ENCODE measurements around the gene SKAP2. TPM values are rescaled to one million over a fixed set of nuclear protein-coding genes. Genes with fewer than 3 reads are reported as not detected.

SKAP2 gene
- total and polyA plus RNA-seq, 2 of the 13 experiments (the other 11 are each of a cell fraction or from before 2014, with no cell fraction given) = 3.6 to 12.9 TPM

- TF ChIP-seq MAZ (IDR thresholded peaks at IDR 0.05; ENCODE audit: borderline replicate concordance, low read depth, low read length) (peak; percentile 84), MAZ (CRISPR knock-in tag; IDR thresholded peaks at IDR 0.05; ENCODE audit: low read depth) (peak; percentile 80), ZFP36 (IDR thresholded peaks at IDR 0.05; ENCODE audit: borderline replicate concordance, low read depth, low read length, partially characterized antibody) (no peak), BCL3 (CRISPR knock-in tag; IDR thresholded peaks at IDR 0.05) (peak; percentile 33; the same call in 1 of the 2 replicates), ZNF704 (CRISPR knock-in tag; IDR thresholded peaks at IDR 0.05; ENCODE audit: borderline replicate concordance) (no peak; the same call in 1 of the 2 replicates), ATF6 (CRISPR knock-in tag; conservative IDR thresholded peaks at IDR 0.05) (no peak), MED13 (CRISPR knock-in tag; IDR thresholded peaks at IDR 0.05) (no peak), ARNTL (CRISPR knock-in tag; IDR thresholded peaks at IDR 0.05) (0 out of 2 replicates have a peak, but pooled peaks have one; percentile 55), ATAD3A (CRISPR knock-in tag; IDR thresholded peaks at IDR 0.05) (no peak), SP4 (CRISPR knock-in tag; IDR thresholded peaks at IDR 0.05) (peak; percentile 77)
- TF ChIP-seq, protein P1, sequence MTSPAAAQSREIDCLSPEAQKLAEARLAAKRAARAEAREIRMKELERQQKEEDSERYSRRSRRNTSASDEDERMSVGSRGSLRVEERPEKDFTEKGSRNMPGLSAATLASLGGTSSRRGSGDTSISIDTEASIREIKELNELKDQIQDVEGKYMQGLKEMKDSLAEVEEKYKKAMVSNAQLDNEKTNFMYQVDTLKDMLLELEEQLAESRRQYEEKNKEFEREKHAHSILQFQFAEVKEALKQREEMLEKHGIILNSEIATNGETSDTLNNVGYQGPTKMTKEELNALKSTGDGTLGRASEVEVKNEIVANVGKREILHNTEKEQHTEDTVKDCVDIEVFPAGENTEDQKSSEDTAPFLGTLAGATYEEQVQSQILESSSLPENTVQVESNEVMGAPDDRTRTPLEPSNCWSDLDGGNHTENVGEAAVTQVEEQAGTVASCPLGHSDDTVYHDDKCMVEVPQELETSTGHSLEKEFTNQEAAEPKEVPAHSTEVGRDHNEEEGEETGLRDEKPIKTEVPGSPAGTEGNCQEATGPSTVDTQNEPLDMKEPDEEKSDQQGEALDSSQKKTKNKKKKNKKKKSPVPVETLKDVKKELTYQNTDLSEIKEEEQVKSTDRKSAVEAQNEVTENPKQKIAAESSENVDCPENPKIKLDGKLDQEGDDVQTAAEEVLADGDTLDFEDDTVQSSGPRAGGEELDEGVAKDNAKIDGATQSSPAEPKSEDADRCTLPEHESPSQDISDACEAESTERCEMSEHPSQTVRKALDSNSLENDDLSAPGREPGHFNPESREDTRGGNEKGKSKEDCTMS (CRISPR knock-in tag; conservative IDR thresholded peaks at IDR 0.05) = no peak
- TF ChIP-seq, protein P2, sequence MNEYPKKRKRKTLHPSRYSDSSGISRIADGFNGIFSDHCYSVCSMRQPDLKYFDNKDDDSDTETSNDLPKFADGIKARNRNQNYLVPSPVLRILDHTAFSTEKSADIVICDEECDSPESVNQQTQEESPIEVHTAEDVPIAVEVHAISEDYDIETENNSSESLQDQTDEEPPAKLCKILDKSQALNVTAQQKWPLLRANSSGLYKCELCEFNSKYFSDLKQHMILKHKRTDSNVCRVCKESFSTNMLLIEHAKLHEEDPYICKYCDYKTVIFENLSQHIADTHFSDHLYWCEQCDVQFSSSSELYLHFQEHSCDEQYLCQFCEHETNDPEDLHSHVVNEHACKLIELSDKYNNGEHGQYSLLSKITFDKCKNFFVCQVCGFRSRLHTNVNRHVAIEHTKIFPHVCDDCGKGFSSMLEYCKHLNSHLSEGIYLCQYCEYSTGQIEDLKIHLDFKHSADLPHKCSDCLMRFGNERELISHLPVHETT (CRISPR knock-in tag; conservative IDR thresholded peaks at IDR 0.05) = 0 out of 2 replicates have a peak, but pooled peaks have one; percentile 23
- TF ChIP-seq, protein P3, sequence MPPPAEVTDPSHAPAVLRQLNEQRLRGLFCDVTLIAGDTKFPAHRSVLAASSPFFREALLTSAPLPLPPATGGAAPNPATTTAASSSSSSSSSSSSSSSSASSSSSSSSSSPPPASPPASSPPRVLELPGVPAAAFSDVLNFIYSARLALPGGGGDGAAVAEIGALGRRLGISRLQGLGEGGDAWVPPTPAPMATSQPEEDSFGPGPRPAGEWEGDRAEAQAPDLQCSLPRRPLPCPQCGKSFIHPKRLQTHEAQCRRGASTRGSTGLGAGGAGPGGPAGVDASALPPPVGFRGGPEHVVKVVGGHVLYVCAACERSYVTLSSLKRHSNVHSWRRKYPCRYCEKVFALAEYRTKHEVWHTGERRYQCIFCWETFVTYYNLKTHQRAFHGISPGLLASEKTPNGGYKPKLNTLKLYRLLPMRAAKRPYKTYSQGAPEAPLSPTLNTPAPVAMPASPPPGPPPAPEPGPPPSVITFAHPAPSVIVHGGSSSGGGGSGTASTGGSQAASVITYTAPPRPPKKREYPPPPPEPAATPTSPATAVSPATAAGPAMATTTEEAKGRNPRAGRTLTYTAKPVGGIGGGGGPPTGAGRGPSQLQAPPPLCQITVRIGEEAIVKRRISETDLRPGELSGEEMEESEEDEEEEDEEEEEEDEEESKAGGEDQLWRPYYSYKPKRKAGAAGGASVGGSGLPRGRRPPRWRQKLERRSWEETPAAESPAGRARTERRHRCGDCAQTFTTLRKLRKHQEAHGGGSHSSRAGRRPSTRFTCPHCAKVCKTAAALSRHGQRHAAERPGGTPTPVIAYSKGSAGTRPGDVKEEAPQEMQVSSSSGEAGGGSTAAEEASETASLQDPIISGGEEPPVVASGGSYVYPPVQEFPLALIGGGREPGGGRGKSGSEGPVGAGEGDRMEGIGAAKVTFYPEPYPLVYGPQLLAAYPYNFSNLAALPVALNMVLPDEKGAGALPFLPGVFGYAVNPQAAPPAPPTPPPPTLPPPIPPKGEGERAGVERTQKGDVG (CRISPR knock-in tag; IDR thresholded peaks at IDR 0.05; ENCODE audit: borderline replicate concordance) = 0 out of 2 replicates have a peak, but pooled peaks have one; percentile 33
Measured at GRCh38 chr7:26864309-26865093, at the start of gene SKAP2 (continued).
